GM10266 (cell line): ENCODE results near the gene CCR7.

Experiments used
- DNase-seq: peaks from one replicate; pipeline ENCODE4 v3.0.0; 2012; ENCODE audit errors: extremely low spot score
- CTCF ChIP-seq: IDR thresholded peaks from 2 replicates; pipeline ENCODE4 v1.5.1; 2012; ENCODE audit warnings: mild to moderate bottlenecking, low read depth; ENCODE audit not compliant: control insufficient read depth, insufficient read depth; ENCODE audit errors: missing control alignments

The CCR7 gene

GRCh38 chr17:40538936-40539705 lies 26.2 kb downstream of the CCR7 start:
- TF ChIP-seq CTCF = no peak
- no peak for DNase-seq

- DNase-seq = no peak
- no peak for TF ChIP-seq CTCF
These were observed 27.0 kb downstream of the CCR7 start for GRCh38 chr17:40538019-40538935.

- DNase-seq = no peak
- TF ChIP-seq CTCF = no peak
These were observed 28.7 kb downstream of the CCR7 start for GRCh38 chr17:40536295-40537171.

GRCh38 chr17:40535924-40536294 lies 29.4 kb downstream of the CCR7 start:
- no peak for DNase-seq
- TF ChIP-seq CTCF = no peak

- DNase-seq = no peak
- TF ChIP-seq CTCF = no peak
These were observed 29.8 kb downstream of the CCR7 start for GRCh38 chr17:40535438-40535837.

- TF ChIP-seq CTCF = no peak
- no peak for DNase-seq
These were observed 30.7 kb downstream of the CCR7 start for GRCh38 chr17:40534371-40535189.
